GM20431 (cell line): ENCODE measurements around the gene TAF3.

ENCODE experiments used
- in situ Hi-C: fragments of 300-500 bp; cut with MseI, MboI; formaldehyde crosslinking; loops from one replicate; pipeline ENCODE4 v1.15.0; 2020; ENCODE audit warnings: low sequenced_read_pairs; ENCODE audit not compliant: unreplicated experiment

TAF3 gene

GRCh38 chr10:8061274-8062211 lies 243.2 kb downstream of the TAF3 start:
- in situ Hi-C loops: no loop called here

- in situ Hi-C loops: no loop called here
Observed at GRCh38 chr10:8063128-8063908, 245.0 kb downstream of the TAF3 start.

- in situ Hi-C loops: no loop called here
Observed at GRCh38 chr10:8063935-8064334, 245.6 kb downstream of the TAF3 start.

- in situ Hi-C loops: no loop called here
Observed at GRCh38 chr10:8064436-8064835, 246.1 kb downstream of the TAF3 start.

- in situ Hi-C loops: no loop called here
Observed at GRCh38 chr10:8065651-8066050, 247.3 kb downstream of the TAF3 start.

- in situ Hi-C loops: no loop called here
Observed at GRCh38 chr10:8066124-8066523, 247.8 kb downstream of the TAF3 start.
